HPDE6-E6E7 (cell line): ENCODE measurements around the gene ZNF726.
"Not testable (repeated sequence)": the region's sequence is repeated elsewhere in the genome, so short reads cannot be mapped to it uniquely, and the experiment has no call there.

Experiments used
- DNase-seq: peaks from one replicate; pipeline ENCODE4 v3.0.0; 2011; ENCODE audit warnings: missing footprints; ENCODE audit errors: extremely low spot score

ZNF726 gene

DNA sequence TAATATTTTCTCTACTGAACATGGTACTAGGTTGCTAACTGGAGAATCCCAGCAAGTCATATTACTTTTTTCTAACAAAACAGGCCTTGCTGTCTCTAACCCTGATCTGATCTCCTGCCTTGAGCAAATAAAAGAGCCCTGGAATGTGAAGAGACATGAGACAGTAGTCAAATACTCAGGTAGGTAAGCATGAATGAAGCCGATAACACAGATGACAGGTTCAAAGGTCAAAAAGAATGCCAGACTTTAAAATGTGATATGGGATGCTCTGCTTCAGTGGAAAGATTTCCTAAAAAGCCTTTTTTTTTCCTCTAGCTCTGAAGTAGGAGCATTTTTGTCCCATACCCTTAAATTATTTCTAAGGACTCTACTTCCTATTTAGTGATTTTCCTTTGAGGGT, 28.7 kb downstream of the ZNF726 start:
- no peak for DNase-seq

DNA sequence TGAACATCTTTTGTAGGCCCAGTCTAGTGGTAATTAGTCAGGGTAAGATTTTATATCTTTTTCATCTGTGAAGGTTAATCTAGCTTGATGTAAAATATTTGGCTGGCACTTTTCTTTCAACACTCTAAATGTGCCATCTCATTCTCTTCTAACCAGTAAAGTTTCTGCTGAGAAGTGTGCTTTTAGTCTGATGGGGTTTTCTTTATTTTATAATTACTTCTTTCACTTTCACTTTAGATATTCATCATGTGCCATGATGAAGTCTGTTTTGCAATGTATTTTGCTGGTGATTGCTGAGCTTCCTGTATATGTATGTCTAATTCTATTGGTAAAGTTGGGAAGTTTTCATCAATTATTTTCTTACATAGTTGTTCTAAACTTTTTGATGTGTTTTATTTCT, 31.9 kb downstream of the ZNF726 start:
- no peak for DNase-seq

DNA sequence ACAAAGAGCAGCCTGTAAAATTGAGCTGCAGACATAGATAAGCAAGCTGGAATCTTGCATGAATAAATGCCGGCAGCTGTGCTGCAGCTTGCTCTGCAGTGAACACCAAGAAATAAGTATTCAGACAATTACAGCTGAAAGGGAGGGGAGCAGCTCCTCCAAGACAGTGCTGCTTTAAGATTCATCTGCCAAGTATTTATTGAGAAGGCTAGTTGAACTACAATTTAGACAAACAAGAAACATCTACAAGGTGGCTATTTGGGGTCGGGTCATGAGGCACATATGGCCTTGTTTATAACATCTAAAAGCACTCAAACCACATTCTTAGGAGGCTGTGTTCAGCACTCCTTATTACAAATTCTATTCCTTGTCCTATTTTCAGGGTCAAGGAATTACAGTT, 34.9 kb downstream of the ZNF726 start:
- DNase-seq: no peak

DNA sequence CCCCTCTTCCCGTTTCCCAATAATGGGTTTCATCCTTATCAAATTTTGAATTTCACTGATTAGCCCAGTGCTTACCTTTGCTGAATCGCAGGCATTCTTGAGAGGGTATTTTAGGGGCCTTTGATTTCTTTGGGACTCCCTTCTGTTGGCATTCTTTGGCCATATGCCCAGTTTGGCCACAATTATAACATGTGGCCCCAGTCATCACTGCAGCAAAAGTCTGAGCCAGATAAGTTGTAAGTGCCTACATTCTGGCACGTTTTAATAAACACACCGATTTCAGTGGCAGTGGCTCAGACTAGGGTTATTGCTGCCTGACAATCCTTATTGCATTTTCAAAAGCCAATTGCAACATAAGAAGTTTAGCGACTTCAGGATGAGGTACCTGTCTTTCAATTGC, 41.4 kb downstream of the ZNF726 start:
- DNase-seq: no peak

DNA sequence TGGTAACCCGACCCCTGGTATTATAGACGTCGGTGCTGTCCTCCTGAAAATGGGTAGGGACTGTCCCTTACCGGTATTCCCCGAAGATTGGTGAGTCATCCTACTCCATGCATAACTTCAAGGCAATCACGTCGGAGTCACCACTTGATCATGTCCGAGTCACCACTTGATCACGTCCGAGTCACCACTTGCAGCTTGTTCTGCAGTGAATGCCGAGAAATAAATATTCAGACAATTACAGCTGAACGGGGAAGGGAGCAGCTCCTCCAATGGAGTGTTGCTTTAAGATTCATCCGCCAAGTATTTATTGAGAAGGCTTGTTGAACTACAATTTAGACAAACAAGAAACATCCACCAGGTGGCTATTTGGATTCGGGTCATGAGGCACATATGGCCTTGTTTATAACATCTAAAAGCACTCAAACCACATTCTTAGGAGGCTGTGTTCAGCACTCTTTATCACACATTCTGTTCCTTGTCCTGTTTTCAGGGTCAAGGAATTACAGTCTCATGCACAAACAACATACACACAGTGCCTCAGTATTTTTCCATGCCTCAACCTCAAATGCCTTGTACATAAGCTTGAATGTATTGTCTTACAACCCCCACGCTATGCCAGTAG, 43.1 kb downstream of the ZNF726 start:
- peak; percentile 71 for DNase-seq

DNA sequence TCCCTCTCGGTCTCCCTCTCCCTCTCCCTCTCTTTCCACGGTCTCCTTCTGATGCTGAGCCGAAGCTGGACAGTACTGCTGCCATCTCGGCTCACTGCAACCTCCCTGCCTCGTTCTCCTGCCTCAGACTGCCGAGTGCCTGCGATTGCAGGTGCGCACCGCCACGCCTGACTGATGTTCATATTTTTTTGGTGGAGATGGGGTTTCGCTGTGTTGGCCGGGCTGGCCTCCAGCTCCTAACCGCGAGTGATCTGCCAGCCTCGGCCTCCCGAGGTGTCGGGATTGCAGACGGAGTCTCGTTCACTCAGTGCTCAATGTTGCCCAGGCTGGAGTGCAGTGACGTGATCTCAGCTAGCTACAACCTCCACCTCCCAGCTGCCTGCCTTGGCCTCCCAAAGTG, 48.7 kb downstream of the ZNF726 start:
- DNase-seq: not testable (repeated sequence)

DNA sequence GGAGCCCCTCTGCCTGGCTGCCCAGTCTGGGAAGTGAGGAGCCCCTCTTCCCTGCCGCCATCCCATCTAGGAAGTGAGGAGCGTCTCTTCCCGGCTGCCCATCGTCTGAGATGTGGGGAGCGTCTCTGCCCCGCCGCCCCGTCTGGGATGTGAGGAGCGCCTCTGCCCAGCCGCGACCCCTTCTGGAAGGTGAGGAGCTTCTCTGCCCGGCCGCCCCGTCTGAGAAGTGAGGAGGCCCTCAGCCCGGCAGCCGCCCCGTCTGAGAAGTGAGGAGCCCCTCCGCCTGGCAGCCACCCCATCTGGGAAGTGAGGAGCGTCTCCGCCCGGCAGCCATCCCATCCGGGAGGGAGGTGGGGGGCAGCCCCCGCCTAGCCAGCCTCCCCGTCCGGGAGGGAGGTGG, 49.2 kb downstream of the ZNF726 start:
- not testable (repeated sequence) for DNase-seq

DNA sequence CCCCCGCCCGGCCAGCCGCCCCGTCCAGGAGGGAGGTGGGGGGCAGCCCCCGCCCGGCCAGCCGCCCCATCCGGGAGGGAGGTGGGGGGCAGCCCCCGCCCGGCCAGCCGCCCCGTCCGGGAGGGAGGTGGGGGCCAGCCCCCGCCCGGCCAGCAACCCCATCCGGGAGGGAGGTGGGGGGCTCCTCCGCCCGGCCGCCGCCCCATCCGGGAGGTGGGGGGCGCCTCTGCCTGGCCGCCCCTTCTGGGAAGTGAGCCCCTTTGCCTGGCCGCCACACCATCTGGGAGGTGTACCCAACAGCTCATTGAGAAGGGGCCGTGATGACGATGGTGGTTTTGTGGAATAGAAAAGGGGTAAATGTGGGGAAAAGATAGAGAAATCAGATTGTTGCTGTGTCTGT, 49.6 kb downstream of the ZNF726 start:
- DNase-seq: not testable (repeated sequence)

DNA sequence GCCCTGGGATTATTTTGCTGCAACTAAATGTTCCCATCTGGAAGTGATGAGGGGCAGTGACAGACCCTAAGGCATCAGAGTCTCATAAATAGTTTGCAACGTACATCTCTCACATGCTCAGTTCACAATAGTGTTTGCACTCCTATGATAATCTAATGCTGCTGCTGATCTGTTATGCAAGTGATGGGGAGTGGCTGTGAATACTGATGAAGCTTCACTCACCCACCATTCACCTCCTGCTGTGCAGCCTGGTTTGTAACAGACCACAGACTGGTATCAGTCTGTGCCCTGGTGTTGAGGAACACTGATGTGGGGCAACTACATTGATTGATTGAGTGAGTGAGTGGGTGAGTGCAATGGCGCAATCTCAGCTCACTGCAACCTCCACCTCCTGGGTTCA, 54.9 kb downstream of the ZNF726 start:
- DNase-seq: no peak

DNA sequence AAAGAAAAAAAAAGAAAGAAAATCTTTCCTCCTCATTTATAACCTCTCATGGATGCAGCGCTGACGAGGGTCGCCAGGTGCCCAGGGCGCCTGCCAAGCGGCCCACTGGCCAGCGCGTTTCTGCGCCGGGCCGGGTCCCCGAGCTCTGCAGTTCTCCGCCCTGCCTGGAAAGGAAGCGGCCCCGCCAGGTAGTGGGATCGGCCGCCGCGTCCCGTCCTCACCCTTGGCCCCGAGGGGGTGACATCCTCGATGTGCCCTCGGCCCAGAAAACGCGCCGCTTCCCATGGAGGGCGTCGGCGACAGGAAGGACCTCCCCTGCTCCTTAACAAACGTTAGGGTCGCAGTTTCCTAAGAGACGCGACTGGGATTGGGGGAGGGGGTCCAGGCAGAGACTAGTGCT, 56.9 kb downstream of the ZNF726 start:
- DNase-seq: no peak

DNA sequence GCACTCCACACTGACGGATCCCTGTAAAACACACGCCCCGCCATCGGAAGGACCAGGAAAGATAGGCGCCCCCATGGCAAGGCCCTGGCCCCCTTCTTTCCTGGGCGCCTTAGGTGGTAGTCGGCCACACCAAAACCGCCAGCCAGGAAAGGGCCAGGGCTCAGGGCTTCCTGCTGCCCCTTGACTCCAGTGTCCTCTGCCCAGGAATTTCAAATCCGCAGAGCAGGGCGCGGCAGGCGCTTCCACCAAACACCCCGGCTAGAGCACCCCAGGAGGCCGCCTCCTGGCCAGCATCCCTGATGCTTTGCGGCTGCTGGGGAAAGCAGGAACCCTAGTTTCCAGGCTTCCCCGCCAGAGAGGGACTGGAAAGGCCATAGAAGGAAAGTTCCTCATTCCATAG, 57.5 kb downstream of the ZNF726 start:
- no peak for DNase-seq

DNA sequence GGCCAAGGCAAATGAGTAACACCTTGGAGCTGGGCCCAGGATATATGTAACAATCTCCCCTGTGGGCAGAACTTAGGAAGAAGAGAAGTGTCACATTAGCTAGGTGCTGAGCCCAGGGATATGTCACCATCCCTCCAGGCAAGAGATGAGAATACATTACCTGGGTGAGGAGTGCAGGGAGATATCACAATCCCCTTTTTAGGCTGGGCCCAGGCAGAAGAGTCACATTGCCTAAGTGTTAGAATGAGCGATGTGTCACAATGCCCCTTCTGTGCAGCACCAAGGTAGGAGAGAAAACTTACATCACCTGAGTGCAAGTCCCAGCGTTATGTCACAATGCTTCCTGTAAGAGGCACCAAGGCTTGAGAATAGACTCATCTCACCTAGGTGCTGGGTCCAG, 60.3 kb downstream of the ZNF726 start:
- no peak for DNase-seq

DNA sequence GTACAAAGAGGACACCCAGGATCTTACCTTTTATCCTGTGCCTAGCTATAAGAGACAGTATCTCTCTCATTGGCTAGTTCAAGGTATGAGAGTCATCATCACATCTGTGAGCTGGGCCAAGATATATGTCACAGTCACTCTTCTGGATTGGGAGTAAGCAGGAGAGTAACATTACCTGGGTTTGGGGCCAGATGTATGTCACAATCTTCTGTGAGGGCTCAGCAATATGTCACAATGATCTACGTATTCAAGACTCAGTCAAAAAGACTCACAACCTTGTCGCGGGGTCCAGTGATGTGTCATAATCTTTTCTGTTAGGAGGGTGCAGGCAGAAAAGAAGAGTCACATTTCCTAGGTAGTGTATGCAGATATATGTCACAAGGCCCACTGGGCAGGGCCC, 61.9 kb downstream of the ZNF726 start:
- not testable (repeated sequence) for DNase-seq

DNA sequence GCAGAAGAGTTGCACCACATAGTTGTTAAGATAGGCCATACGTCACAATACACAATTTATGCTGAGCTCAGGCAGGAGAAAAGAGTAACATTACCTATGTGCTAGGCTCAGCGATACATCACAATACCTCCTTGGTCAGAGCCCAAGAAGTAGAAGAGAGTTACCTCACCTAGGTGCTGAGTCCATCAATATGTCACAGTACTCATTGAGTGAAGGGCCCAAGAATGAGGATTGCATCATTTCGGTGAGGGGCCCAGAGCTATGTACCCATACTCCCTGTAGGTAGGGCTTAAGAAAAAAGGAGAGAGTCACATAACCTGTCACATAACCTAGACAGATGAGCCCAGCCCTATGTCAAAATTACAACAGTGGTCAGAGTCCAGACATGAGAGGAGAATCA, 62.6 kb downstream of the ZNF726 start:
- not testable (repeated sequence) for DNase-seq

DNA sequence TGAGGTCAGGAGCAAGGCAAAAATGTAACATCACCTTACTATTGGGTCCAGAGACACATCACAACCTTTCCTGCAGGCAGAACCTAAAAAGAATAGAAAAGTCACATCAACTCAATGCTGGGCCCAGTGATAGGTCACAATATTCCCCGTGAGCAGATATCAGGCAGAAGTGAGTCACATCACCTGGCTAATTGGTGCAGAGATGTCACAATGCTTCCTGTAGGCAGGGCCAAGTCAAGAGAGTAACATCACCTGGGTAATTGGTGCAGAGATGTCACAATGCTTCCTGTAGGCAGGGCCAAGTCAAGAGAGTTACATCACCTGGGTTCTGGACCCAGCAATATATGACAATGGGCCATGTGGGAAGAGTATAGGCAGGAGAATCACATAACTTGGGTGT, 63.4 kb downstream of the ZNF726 start:
- no peak for DNase-seq

DNA sequence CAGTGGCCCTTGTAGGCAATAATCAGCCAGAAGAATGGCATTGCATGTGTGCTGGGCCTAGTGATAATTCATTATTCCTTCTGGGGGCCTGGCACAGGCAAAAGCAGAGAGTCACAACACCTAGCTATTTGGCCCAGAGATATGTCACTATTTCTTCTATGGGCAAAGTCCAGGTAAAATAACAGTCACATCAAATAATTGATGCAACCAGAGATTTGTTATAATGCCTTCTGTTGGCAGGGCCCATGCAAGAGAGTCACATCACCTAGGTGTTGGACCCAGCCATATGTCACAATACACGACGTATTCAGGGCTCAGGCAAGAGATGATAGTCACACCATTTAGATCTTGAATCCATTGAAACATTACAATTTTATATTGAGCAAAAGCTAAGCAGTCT, 66.1 kb downstream of the ZNF726 start:
- no peak for DNase-seq

DNA sequence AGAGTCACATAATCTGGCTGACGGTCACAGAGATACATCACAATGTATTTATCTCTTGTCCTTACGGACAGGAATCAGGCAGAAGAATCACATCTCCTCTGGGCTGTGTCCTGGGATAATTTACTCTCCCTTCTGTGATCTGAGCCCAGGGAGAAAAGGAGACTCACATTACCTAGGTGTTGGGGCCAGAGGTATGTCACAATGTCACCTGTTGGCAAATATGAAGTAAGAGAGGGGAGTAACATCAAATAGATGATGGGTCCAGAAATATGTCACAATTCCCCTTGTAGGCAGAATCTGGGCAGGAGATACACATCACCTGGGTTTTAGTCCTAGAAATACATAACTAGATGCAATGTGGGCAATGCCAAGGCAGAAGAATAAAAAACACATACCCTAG, 67.2 kb downstream of the ZNF726 start:
- DNase-seq: no peak

DNA sequence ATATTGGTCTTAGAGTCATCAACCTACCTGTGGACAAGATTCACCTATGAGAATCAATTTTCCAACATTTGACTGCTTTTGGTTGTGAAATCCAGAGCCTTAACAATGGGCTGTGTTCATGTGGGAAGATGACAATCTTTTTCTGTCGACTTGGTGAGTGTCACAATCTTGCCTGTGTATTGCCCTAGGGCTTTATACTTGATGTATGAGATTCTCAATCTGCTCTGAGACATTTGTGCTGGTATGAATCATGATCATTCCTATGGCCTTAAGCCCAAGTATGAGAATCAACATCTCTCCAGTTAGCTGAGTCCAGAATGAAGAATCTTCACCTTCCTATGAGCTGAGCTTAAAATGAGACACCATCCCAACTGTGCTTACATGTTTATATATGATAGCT, 68.7 kb downstream of the ZNF726 start:
- DNase-seq: no peak
